Measurements from ENCODE around the gene LORICRIN. TPM values are rescaled to one million over a fixed set of nuclear protein-coding genes. Genes with fewer than 3 reads are reported as not detected.

Gene LORICRIN
- total and polyA plus RNA-seq, 2 experiments from 2014 or later, result not detected

GRCh38 chr1:153307221-153307600, 47.7 kb downstream of the LORICRIN start:
- Histone ChIP-seq H3K36me3 (replicated peaks; ENCODE audit: insufficient read depth, low read depth) (no peaks in the 10 kb centered on the region), H3K79me2 (no peaks in the 10 kb centered on the region), H3K9me2 (replicated peaks; ENCODE audit: insufficient read depth) (no peaks in the 10 kb centered on the region), H2AFZ (no peak overlapping the region), H3K4me2 (no peak overlapping the region), H3K4me1 (ENCODE audit: insufficient read depth) (no peaks in the 10 kb centered on the region), H3K27ac (no peak overlapping the region), H3K27me3 (no peaks in the 10 kb centered on the region), H3K9me3 (ENCODE audit: low read depth) (no peaks in the 10 kb centered on the region), H4K20me1 (ENCODE audit: insufficient read depth, poor library complexity, severe bottlenecking) (no peaks in the 10 kb centered on the region), H3K4me3 (no peak overlapping the region)
- 73% methylated on average over 10 of the region's 10 CpGs for WGBS (ENCODE audit: low lambda C conversion rate, missing lambda C conversion rate)
- DNase-seq (ENCODE audit: low spot score), result no peak
- TF ChIP-seq CTCF (IDR thresholded peaks at IDR 0.05; ENCODE audit: poor library complexity) (no peak), EZH2 (IDR thresholded peaks at IDR 0.05; ENCODE audit: borderline replicate concordance) (no peak), EZH2phosphoT487 (IDR thresholded peaks at IDR 0.05; ENCODE audit: low read depth, severe bottlenecking, unreplicated experiment) (no peak)

GRCh38 chr1:153308540-153308939, 49.1 kb downstream of the LORICRIN start:
- Histone ChIP-seq H3K79me2 (no peaks in the 10 kb centered on the region), H3K27me3 (no peaks in the 10 kb centered on the region), H2AFZ (no peak overlapping the region), H3K4me1 (ENCODE audit: insufficient read depth) (no peaks in the 10 kb centered on the region), H3K27ac (no peak overlapping the region), H3K36me3 (replicated peaks; ENCODE audit: insufficient read depth, low read depth) (no peaks in the 10 kb centered on the region), H3K9me2 (replicated peaks; ENCODE audit: insufficient read depth) (no peaks in the 10 kb centered on the region), H3K9me3 (ENCODE audit: low read depth) (no peaks in the 10 kb centered on the region), H3K4me3 (no peak overlapping the region), H3K4me2 (no peak overlapping the region), H4K20me1 (ENCODE audit: insufficient read depth, poor library complexity, severe bottlenecking) (no peaks in the 10 kb centered on the region)
- 86% methylated on average over 2 of the region's 2 CpGs for WGBS (ENCODE audit: low lambda C conversion rate, missing lambda C conversion rate)
- no peak for TF ChIP-seq EZH2phosphoT487 (IDR thresholded peaks at IDR 0.05; ENCODE audit: low read depth, severe bottlenecking, unreplicated experiment)
- no peak for TF ChIP-seq CTCF (IDR thresholded peaks at IDR 0.05; ENCODE audit: poor library complexity)
- TF ChIP-seq EZH2 (IDR thresholded peaks at IDR 0.05; ENCODE audit: borderline replicate concordance), result no peak
- no peak for DNase-seq (ENCODE audit: low spot score)

GRCh38 chr1:153309441-153309840, 50.0 kb downstream of the LORICRIN start:
- Histone ChIP-seq H3K27ac (no peak overlapping the region), H4K20me1 (ENCODE audit: insufficient read depth, poor library complexity, severe bottlenecking) (no peaks in the 10 kb centered on the region), H3K4me1 (ENCODE audit: insufficient read depth) (no peaks in the 10 kb centered on the region), H3K27me3 (no peaks in the 10 kb centered on the region), H3K4me3 (no peak overlapping the region), H3K36me3 (replicated peaks; ENCODE audit: insufficient read depth, low read depth) (no peaks in the 10 kb centered on the region), H3K79me2 (no peaks in the 10 kb centered on the region), H2AFZ (no peak overlapping the region), H3K9me3 (ENCODE audit: low read depth) (no peaks in the 10 kb centered on the region), H3K9me2 (replicated peaks; ENCODE audit: insufficient read depth) (no peaks in the 10 kb centered on the region), H3K4me2 (no peak overlapping the region)
- TF ChIP-seq EZH2 (IDR thresholded peaks at IDR 0.05; ENCODE audit: borderline replicate concordance), result no peak
- TF ChIP-seq EZH2phosphoT487 (IDR thresholded peaks at IDR 0.05; ENCODE audit: low read depth, severe bottlenecking, unreplicated experiment), result no peak
- TF ChIP-seq CTCF (IDR thresholded peaks at IDR 0.05; ENCODE audit: poor library complexity), result no peak
- WGBS (ENCODE audit: low lambda C conversion rate, missing lambda C conversion rate), result 71% methylated on average over 2 of the region's 2 CpGs
- DNase-seq (ENCODE audit: low spot score), result no peak

- H3K4me1 ChIP-seq (ENCODE audit: insufficient read depth), result no peaks in the 10 kb centered on the region
- no peak overlapping the region for H3K4me3 ChIP-seq
- no peaks in the 10 kb centered on the region for H3K27me3 ChIP-seq
- H3K27ac ChIP-seq, result no peak overlapping the region
- H3K9me3 ChIP-seq (ENCODE audit: low read depth), result no peaks in the 10 kb centered on the region
- DNase-seq (ENCODE audit: low spot score), result no peak
- H3K79me2 ChIP-seq, result no peaks in the 10 kb centered on the region
- H2AFZ ChIP-seq, result no peak overlapping the region
- H3K4me2 ChIP-seq, result no peak overlapping the region
- no peaks in the 10 kb centered on the region for H4K20me1 ChIP-seq (ENCODE audit: insufficient read depth, poor library complexity, severe bottlenecking)
- H3K36me3 ChIP-seq (replicated peaks; ENCODE audit: insufficient read depth, low read depth), result no peaks in the 10 kb centered on the region
- WGBS (ENCODE audit: low lambda C conversion rate, missing lambda C conversion rate), result 56% methylated on average over 7 of the region's 7 CpGs
- no peak for TF ChIP-seq CTCF (IDR thresholded peaks at IDR 0.05; ENCODE audit: poor library complexity)
- TF ChIP-seq EZH2 (IDR thresholded peaks at IDR 0.05; ENCODE audit: borderline replicate concordance), result no peak
- no peak for TF ChIP-seq EZH2phosphoT487 (IDR thresholded peaks at IDR 0.05; ENCODE audit: low read depth, severe bottlenecking, unreplicated experiment)
- no peaks in the 10 kb centered on the region for H3K9me2 ChIP-seq (replicated peaks; ENCODE audit: insufficient read depth)
Measured at GRCh38 chr1:153310526-153310925, 51.0 kb downstream of the LORICRIN start.

All from hepatocyte (in vitro differentiated cells).